ENCODE measurements around the gene FAM184A.

- TF ChIP-seq POLR2A (IDR thresholded peaks at IDR 0.05) = no peak
- TF ChIP-seq, protein P1, sequence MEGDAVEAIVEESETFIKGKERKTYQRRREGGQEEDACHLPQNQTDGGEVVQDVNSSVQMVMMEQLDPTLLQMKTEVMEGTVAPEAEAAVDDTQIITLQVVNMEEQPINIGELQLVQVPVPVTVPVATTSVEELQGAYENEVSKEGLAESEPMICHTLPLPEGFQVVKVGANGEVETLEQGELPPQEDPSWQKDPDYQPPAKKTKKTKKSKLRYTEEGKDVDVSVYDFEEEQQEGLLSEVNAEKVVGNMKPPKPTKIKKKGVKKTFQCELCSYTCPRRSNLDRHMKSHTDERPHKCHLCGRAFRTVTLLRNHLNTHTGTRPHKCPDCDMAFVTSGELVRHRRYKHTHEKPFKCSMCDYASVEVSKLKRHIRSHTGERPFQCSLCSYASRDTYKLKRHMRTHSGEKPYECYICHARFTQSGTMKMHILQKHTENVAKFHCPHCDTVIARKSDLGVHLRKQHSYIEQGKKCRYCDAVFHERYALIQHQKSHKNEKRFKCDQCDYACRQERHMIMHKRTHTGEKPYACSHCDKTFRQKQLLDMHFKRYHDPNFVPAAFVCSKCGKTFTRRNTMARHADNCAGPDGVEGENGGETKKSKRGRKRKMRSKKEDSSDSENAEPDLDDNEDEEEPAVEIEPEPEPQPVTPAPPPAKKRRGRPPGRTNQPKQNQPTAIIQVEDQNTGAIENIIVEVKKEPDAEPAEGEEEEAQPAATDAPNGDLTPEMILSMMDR (IDR thresholded peaks at IDR 0.05 in 4 of 5, conservative IDR thresholded peaks at IDR 0.05 in 1 of 5) = no peak
Observed at GRCh38 chr6:119037941-119038623, 40.4 kb downstream of the FAM184A start.

Data from gastrocnemius medialis (tissue), 4 donors.